HT-29 (cell line): ENCODE measurements around the gene NCAPD2. TPM values are rescaled to one million over a fixed set of nuclear protein-coding genes. Genes with fewer than 3 reads are reported as not detected.
A peak's percentile ranks its signal among the peaks of the same experiment; 100 is the strongest.

Experiments used
- DNase-seq: peaks from one replicate; pipeline ENCODE4 v3.0.0-alpha.2; 2015; ENCODE audit warnings: low spot score
- total RNA-seq: library from RNA; depleted of rRNA; stranded (reverse); fragments of >200 nt; shearing (Covaris generic); gene quantifications from 2 replicates; pipeline ENCODE4 v1.2.3, GENCODE V29; 2014

The NCAPD2 gene
- total RNA-seq, 1 experiment from 2014 or later: 141 TPM

GRCh38 chr12:6534695-6534944, 40.7 kb downstream of the NCAPD2 start:
- DNase-seq: no peak

- DNase-seq: peak; percentile 62
Measured at GRCh38 chr12:6534945-6535696, 41.2 kb downstream of the NCAPD2 start.

GRCh38 chr12:6535697-6535946, 41.7 kb downstream of the NCAPD2 start:
- no peak for DNase-seq

- DNase-seq: peak; percentile 18
Measured at GRCh38 chr12:6535960-6536847, 42.3 kb downstream of the NCAPD2 start.

GRCh38 chr12:6536894-6537579, 43.1 kb downstream of the NCAPD2 start:
- no peak for DNase-seq

- DNase-seq: peak; percentile 82
Measured at GRCh38 chr12:6537580-6538419, 43.9 kb downstream of the NCAPD2 start.

GRCh38 chr12:6538420-6539313, 44.8 kb downstream of the NCAPD2 start:
- peak; percentile 22 for DNase-seq

GRCh38 chr12:6539314-6539682, 45.4 kb downstream of the NCAPD2 start:
- DNase-seq: peak; percentile 59

GRCh38 chr12:6539707-6540134, 45.8 kb downstream of the NCAPD2 start:
- peak; percentile 65 for DNase-seq

- peak; percentile 88 for DNase-seq
Measured at GRCh38 chr12:6540181-6540877, 46.4 kb downstream of the NCAPD2 start.

GRCh38 chr12:6541371-6542165, 47.7 kb downstream of the NCAPD2 start:
- no peak for DNase-seq

GRCh38 chr12:6542209-6543009, 48.5 kb downstream of the NCAPD2 start:
- peak; percentile 65 for DNase-seq

- DNase-seq: no peak
Measured at GRCh38 chr12:6546016-6546415, 52.1 kb downstream of the NCAPD2 start.

GRCh38 chr12:6547566-6547965, 53.7 kb downstream of the NCAPD2 start:
- no peak for DNase-seq

GRCh38 chr12:6547987-6548386, 54.1 kb downstream of the NCAPD2 start:
- no peak for DNase-seq

GRCh38 chr12:6548556-6548955, 54.7 kb downstream of the NCAPD2 start:
- no peak for DNase-seq

- DNase-seq: no peak
Measured at GRCh38 chr12:6548966-6549683, 55.2 kb downstream of the NCAPD2 start.

- DNase-seq: no peak
Measured at GRCh38 chr12:6549684-6550151, 55.8 kb downstream of the NCAPD2 start.
